Osteoblast (primary cell): ENCODE measurements around the gene CDC42BPG. TPM values are rescaled to one million over a fixed set of nuclear protein-coding genes. Genes with fewer than 3 reads are reported as not detected.

Source experiments
- DNase-seq: peaks from one replicate; pipeline ENCODE4 v3.0.0; 2011; ENCODE audit warnings: low spot score, mixed read lengths; ENCODE audit not compliant: insufficient read length; ENCODE audit errors: missing footprints
- H2AFZ ChIP-seq: 2 replicates; pipeline ENCODE4 v1.6.0; 2011; ENCODE audit warnings: mild to moderate bottlenecking, low read length
- H3K27ac ChIP-seq: 2 replicates; pipeline ENCODE4 v1.5.1; 2011; ENCODE audit warnings: mild to moderate bottlenecking, low read depth, low read length, moderate library complexity
- H3K27me3 ChIP-seq: 2 replicates; pipeline ENCODE4 v1.6.0; 2012; ENCODE audit warnings: mild to moderate bottlenecking, control low read depth, inconsistent platforms, low read length, moderate library complexity; ENCODE audit not compliant: insufficient read depth
- H3K36me3 ChIP-seq: 2 replicates; pipeline ENCODE4 v1.5.1; 2011; ENCODE audit warnings: mild to moderate bottlenecking, low read length, control low read depth, moderate library complexity; ENCODE audit not compliant: insufficient read depth
- H3K4me1 ChIP-seq: 2 replicates; pipeline ENCODE4 v1.5.1; 2011; ENCODE audit warnings: mild to moderate bottlenecking, low read length, control low read depth, moderate library complexity; ENCODE audit not compliant: insufficient read depth
- H3K4me2 ChIP-seq: 2 replicates; pipeline ENCODE4 v1.6.0; 2011; ENCODE audit warnings: mild to moderate bottlenecking, low read length; ENCODE audit not compliant: insufficient read depth
- H3K4me3 ChIP-seq: fragments of 200-600 bp; sonication (generic); 3 replicates; pipeline ENCODE4 v1.5.1; 2012; ENCODE audit warnings: mild to moderate bottlenecking, low read length, inconsistent platforms; ENCODE audit not compliant: insufficient read depth
- H3K79me2 ChIP-seq: 2 replicates; pipeline ENCODE4 v1.6.0; 2012; ENCODE audit warnings: mild to moderate bottlenecking, low read length, control low read depth, inconsistent platforms; ENCODE audit not compliant: insufficient read depth
- H3K9me3 ChIP-seq: 2 replicates; pipeline ENCODE4 v1.5.1; 2011; ENCODE audit warnings: low read depth, low read length, control low read depth
- H4K20me1 ChIP-seq: 2 replicates; pipeline ENCODE4 v1.6.0; 2012; ENCODE audit warnings: mild to moderate bottlenecking, low read length, control low read depth; ENCODE audit not compliant: insufficient read depth
- total RNA-seq: library from RNA; depleted of rRNA; stranded (reverse); fragments of >200 nt; gene quantifications from 2 replicates; pipeline ENCODE4 v1.2.3, GENCODE V29; 2012
- TF ChIP-seq, protein P1 (sequence below): IDR thresholded peaks from 2 replicates; pipeline ENCODE4 v1.5.1; 2011; ENCODE audit warnings: mild to moderate bottlenecking, low read depth, low read length, moderate library complexity; ENCODE audit errors: extremely low read depth

Gene CDC42BPG
- total RNA-seq, 1 donor, result under 0.01 TPM

DNA sequence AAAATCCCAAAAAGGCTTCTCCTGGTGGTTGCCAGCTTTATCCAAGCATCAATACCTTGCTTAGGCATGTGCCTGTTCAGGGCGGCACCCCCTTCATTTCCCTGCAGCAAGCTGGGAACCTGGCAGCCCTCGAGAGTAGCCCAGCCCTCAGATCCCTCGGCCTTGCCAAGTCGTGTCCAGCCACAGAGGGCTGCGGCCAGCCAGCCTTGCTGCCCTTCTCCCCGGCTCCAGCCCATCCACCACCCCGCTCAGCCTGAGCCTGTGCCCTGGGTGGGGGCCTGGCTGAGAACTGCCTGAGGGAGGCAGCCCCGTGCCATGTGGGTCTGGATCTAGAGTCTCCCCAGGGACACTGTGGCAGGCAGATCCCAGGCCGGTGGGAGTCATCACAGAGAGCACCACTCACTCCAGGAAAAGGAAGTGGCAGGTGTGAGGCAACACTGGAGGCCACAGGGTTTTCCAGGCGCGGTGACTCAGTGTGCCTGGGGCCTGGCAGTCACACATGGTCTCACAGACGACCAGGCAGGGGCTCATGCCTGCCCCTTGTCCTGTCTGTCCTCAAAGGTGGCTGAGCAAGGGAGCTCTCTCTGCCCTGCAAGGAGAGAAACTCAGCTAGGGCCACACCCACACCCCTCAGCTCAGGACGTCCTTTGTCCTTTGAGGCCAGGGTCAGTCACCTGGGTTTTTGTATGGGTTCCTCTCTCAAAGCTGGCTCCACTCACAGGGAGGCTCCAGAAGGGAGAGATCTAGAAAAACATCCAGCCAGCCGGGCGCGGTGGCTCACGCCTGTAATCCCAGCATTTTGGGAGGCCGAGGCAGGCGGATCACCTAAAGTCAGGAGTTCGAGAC is 12.2 kb upstream of the CDC42BPG start:
- H4K20me1 ChIP-seq, result peaks cover 24% of the 10 kb centered on the region
- H3K79me2 ChIP-seq, result peaks cover 77% of the 10 kb centered on the region
- H3K4me1 ChIP-seq, result peaks cover 30% of the 10 kb centered on the region
- no peaks in the 10 kb centered on the region for H3K9me3 ChIP-seq
- no peak overlapping the region for H2AFZ ChIP-seq
- peak; percentile 98 for DNase-seq
- peaks cover 56% of the 10 kb centered on the region for H3K36me3 ChIP-seq
- peak overlapping the region; percentile 49 for H3K4me2 ChIP-seq
- TF ChIP-seq, protein P1, sequence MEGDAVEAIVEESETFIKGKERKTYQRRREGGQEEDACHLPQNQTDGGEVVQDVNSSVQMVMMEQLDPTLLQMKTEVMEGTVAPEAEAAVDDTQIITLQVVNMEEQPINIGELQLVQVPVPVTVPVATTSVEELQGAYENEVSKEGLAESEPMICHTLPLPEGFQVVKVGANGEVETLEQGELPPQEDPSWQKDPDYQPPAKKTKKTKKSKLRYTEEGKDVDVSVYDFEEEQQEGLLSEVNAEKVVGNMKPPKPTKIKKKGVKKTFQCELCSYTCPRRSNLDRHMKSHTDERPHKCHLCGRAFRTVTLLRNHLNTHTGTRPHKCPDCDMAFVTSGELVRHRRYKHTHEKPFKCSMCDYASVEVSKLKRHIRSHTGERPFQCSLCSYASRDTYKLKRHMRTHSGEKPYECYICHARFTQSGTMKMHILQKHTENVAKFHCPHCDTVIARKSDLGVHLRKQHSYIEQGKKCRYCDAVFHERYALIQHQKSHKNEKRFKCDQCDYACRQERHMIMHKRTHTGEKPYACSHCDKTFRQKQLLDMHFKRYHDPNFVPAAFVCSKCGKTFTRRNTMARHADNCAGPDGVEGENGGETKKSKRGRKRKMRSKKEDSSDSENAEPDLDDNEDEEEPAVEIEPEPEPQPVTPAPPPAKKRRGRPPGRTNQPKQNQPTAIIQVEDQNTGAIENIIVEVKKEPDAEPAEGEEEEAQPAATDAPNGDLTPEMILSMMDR, result peak; percentile 9
- H3K4me3 ChIP-seq, result no peak overlapping the region
- H3K27ac ChIP-seq, result peak overlapping the region; percentile 95
- no peaks in the 10 kb centered on the region for H3K27me3 ChIP-seq

DNA sequence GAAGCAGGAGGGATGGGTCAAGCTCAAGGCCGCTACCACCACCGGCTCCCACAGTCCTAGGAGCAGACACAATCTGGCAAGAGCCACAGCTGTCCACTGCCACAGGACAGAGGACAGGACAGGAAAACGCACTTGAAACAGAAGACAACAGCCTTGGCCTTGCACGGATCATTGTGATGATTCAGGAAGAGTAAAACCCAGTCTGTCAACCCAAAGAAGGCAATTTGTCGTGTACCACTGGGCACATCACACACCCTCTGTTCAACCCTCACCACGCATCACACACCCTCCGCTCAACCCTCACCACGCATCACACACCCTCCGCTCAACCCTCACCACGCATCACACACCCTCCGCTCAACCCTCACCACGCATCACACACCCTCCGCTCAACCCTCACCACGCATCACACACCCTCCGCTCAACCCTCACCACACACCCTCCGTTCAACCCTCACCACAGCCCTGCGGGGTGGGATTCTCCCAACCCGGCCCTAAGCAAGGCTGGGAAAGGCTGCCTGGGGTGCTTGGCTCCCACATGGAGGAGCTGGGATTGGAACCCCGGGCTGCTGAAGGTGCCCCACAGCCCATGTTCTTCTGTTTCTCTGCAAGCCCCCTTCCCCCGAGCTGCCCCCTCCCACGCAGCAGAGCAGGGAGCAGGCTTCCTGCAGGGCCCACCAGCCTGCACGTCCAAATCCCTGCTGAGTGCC is 11.3 kb upstream of the CDC42BPG start:
- peak overlapping the region; percentile 62 for H3K4me2 ChIP-seq
- peak overlapping the region; percentile 95 for H3K27ac ChIP-seq
- no peaks in the 10 kb centered on the region for H3K27me3 ChIP-seq
- peak overlapping the region; percentile 53 for H3K4me3 ChIP-seq
- peaks cover 52% of the 10 kb centered on the region for H3K36me3 ChIP-seq
- H3K9me3 ChIP-seq, result no peaks in the 10 kb centered on the region
- peaks cover 24% of the 10 kb centered on the region for H4K20me1 ChIP-seq
- H2AFZ ChIP-seq, result no peak overlapping the region
- TF ChIP-seq, protein P1, result no peak
- H3K4me1 ChIP-seq, result peaks cover 37% of the 10 kb centered on the region
- DNase-seq, result peak; percentile 88
- peaks cover 71% of the 10 kb centered on the region for H3K79me2 ChIP-seq

DNA sequence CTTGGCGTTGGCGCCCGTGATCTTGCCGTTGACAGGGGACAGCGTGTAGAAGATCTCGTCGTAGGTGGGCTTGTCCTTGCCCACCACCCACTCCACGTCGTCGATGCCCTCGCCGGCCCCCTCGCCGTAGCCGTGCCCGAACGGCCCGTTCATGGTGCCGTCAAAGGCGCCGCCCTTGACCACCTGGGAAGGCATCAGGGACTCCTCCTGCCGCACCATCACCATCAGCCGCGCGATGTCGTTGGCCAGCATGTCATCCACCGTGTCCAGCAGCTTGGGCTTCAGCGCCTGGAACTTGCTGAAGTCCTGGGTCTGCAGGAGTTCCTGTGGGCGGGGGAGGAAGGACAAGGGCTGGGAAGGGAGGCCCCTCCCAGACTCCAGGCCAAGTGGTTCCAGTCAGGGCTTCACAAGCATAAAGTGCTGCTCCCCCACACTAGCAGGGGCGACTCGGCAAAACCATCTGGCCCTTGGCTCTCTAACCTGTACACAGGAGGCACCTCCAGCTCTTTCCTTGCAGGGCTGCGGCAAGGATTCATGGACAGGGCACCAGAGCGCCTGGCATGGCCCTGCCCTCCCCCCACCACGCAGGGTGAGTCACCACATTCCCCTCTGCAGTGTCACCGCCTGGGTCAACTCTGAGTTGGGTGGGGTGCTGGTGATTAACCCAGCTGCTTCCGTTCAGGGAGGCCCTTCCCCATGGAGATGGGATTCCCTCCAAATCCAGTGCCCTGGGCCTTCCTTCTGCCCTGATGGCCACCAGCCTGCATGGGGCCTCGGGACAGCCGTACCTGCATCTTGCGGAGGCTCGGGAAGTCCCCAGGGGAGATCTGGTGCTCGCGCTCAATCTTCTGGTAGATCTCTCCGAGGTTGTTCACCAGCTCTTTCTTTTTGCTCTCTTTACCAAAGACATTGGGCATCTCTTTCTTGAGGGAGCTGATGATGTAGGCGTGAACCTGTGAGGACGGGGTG is 10.4 kb upstream of the CDC42BPG start:
- DNase-seq, result peak; percentile 100
- H3K4me2 ChIP-seq, result peak overlapping the region; percentile 62
- peaks cover 62% of the 10 kb centered on the region for H3K79me2 ChIP-seq
- H4K20me1 ChIP-seq, result peaks cover 20% of the 10 kb centered on the region
- no peak overlapping the region for H2AFZ ChIP-seq
- H3K27ac ChIP-seq, result peak overlapping the region; percentile 95
- H3K4me1 ChIP-seq, result peaks cover 40% of the 10 kb centered on the region
- no peaks in the 10 kb centered on the region for H3K9me3 ChIP-seq
- H3K4me3 ChIP-seq, result peak overlapping the region; percentile 53
- H3K27me3 ChIP-seq, result no peaks in the 10 kb centered on the region
- peaks cover 48% of the 10 kb centered on the region for H3K36me3 ChIP-seq
- TF ChIP-seq, protein P1, result no peak
